NCI-H128 (cell line): ENCODE data around the gene DMAC1.

Source experiments
- DNase-seq: peaks from one replicate; lab custom pipeline; 2025; ENCODE audit not compliant: unreplicated experiment; lab: John Stamatoyannopoulos, UW

DMAC1 gene

GRCh38 chr9:7799234-7799943, at the start of gene DMAC1:
Gene DMAC1 (minus strand): TSS chr9:7799778. CDS start chr9:7799734, 44 bp downstream.
- DNase-seq = peak; percentile 69

- no peak for DNase-seq
Observed at GRCh38 chr9:7849362-7849761, 49.8 kb upstream of the DMAC1 start.

GRCh38 chr9:7848498-7848897, 48.9 kb upstream of the DMAC1 start:
- no peak for DNase-seq

- DNase-seq = no peak
Observed at GRCh38 chr9:7844242-7844641, 44.7 kb upstream of the DMAC1 start.

GRCh38 chr9:7841831-7842230, 42.3 kb upstream of the DMAC1 start:
- no peak for DNase-seq

- no peak for DNase-seq
Observed at GRCh38 chr9:7834531-7834930, 35.0 kb upstream of the DMAC1 start.

GRCh38 chr9:7828334-7828733, 28.8 kb upstream of the DMAC1 start:
- DNase-seq = no peak

GRCh38 chr9:7827792-7828191, 28.2 kb upstream of the DMAC1 start:
- DNase-seq = no peak

GRCh38 chr9:7827056-7827455, 27.5 kb upstream of the DMAC1 start:
- DNase-seq = no peak

GRCh38 chr9:7823651-7824050, 24.1 kb upstream of the DMAC1 start:
- no peak for DNase-seq

GRCh38 chr9:7819984-7820383, 20.4 kb upstream of the DMAC1 start:
- DNase-seq = no peak

GRCh38 chr9:7816021-7816420, 16.4 kb upstream of the DMAC1 start:
- no peak for DNase-seq

GRCh38 chr9:7813030-7813429, 13.5 kb upstream of the DMAC1 start:
- no peak for DNase-seq

- DNase-seq = no peak
Observed at GRCh38 chr9:7811677-7812076, 12.1 kb upstream of the DMAC1 start.

GRCh38 chr9:7802666-7803065, 3.1 kb upstream of the DMAC1 start:
- no peak for DNase-seq

GRCh38 chr9:7799944-7800285, 337 bp upstream of the DMAC1 start:
- DNase-seq = no peak

- DNase-seq = no peak
Observed at GRCh38 chr9:7794196-7794595, 5.4 kb downstream of the DMAC1 start.

- DNase-seq = no peak
Observed at GRCh38 chr9:7791394-7791793, 8.2 kb downstream of the DMAC1 start.

GRCh38 chr9:7790819-7791182, 8.8 kb downstream of the DMAC1 start:
- no peak for DNase-seq

- no peak for DNase-seq
Observed at GRCh38 chr9:7790022-7790818, 9.4 kb downstream of the DMAC1 start.

GRCh38 chr9:7788772-7789171, 10.8 kb downstream of the DMAC1 start:
- no peak for DNase-seq

GRCh38 chr9:7785813-7786212, 13.8 kb downstream of the DMAC1 start:
- no peak for DNase-seq

GRCh38 chr9:7784472-7784871, 15.1 kb downstream of the DMAC1 start:
- no peak for DNase-seq
